ENCODE measurements around the gene DNAH7. TPM values are rescaled to one million over a fixed set of nuclear protein-coding genes. Genes with fewer than 3 reads are reported as not detected.

The DNAH7 gene
- total and polyA plus RNA-seq, 2 experiments from 2014 or later = 0.35 to 1.1 TPM

GRCh38 chr2:196018037-196018436, 50.6 kb downstream of the DNAH7 start:
- Histone ChIP-seq H3F3A (replicated peaks; ENCODE audit: low read depth) (no peaks in the 10 kb centered on the region), H3K4me1 (ENCODE audit: insufficient read depth) (no peaks in the 10 kb centered on the region), H3K9me2 (ENCODE audit: insufficient read depth) (no peaks in the 10 kb centered on the region), H3K36me3 (ENCODE audit: insufficient read depth) (no peaks in the 10 kb centered on the region), H4K20me1 (replicated peaks; ENCODE audit: insufficient read depth) (no peaks in the 10 kb centered on the region), H3K79me2 (replicated peaks; ENCODE audit: insufficient read depth) (no peaks in the 10 kb centered on the region), H3K27ac (ENCODE audit: low read depth) (no peak overlapping the region), H3K4me3 (no peak overlapping the region), H3K27me3 (ENCODE audit: insufficient read depth) (no peaks in the 10 kb centered on the region), H3K4me2 (no peak overlapping the region), H2AFZ (no peak overlapping the region)
- Mint-ChIP-seq H3K27me3 (ENCODE audit: insufficient read depth, low read depth, poor library complexity) (no peaks in the 10 kb centered on the region), H3K9me3 (no peaks in the 10 kb centered on the region), H3K4me3 (no peak overlapping the region), H3K27ac (no peak overlapping the region), H3K4me1 (no peaks in the 10 kb centered on the region), H3K36me3 (ENCODE audit: low read depth) (no peaks in the 10 kb centered on the region)
- DNase-seq (ENCODE audit: low spot score) (no peak), ATAC-seq (no peak)
- no peak for TF ChIP-seq ZNF331 (CRISPR knock-in tag; IDR thresholded peaks at IDR 0.05; ENCODE audit: low read depth)
- no peak for TF ChIP-seq NANOG (IDR thresholded peaks at IDR 0.05; ENCODE audit: borderline replicate concordance)
- no peak for TF ChIP-seq ZNF114 (CRISPR knock-in tag; IDR thresholded peaks at IDR 0.05)
- TF ChIP-seq, protein P1, sequence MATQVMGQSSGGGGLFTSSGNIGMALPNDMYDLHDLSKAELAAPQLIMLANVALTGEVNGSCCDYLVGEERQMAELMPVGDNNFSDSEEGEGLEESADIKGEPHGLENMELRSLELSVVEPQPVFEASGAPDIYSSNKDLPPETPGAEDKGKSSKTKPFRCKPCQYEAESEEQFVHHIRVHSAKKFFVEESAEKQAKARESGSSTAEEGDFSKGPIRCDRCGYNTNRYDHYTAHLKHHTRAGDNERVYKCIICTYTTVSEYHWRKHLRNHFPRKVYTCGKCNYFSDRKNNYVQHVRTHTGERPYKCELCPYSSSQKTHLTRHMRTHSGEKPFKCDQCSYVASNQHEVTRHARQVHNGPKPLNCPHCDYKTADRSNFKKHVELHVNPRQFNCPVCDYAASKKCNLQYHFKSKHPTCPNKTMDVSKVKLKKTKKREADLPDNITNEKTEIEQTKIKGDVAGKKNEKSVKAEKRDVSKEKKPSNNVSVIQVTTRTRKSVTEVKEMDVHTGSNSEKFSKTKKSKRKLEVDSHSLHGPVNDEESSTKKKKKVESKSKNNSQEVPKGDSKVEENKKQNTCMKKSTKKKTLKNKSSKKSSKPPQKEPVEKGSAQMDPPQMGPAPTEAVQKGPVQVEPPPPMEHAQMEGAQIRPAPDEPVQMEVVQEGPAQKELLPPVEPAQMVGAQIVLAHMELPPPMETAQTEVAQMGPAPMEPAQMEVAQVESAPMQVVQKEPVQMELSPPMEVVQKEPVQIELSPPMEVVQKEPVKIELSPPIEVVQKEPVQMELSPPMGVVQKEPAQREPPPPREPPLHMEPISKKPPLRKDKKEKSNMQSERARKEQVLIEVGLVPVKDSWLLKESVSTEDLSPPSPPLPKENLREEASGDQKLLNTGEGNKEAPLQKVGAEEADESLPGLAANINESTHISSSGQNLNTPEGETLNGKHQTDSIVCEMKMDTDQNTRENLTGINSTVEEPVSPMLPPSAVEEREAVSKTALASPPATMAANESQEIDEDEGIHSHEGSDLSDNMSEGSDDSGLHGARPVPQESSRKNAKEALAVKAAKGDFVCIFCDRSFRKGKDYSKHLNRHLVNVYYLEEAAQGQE (IDR thresholded peaks at IDR 0.05; ENCODE audit: unreplicated experiment) = no peak
- TF ChIP-seq ETS1 (IDR thresholded peaks at IDR 0.05) = no peak
- no peak for TF ChIP-seq POLR2AphosphoS5 (IDR thresholded peaks at IDR 0.05; ENCODE audit: low read depth)
- no peak for TF ChIP-seq CREB1 (CRISPR knock-in tag; IDR thresholded peaks at IDR 0.05; ENCODE audit: low read depth)
- no peak for TF ChIP-seq JUNB (IDR thresholded peaks at IDR 0.05; ENCODE audit: unreplicated experiment)
- no peak for TF ChIP-seq EZH2phosphoT487 (IDR thresholded peaks at IDR 0.05; ENCODE audit: unreplicated experiment)
- TF ChIP-seq, protein P2, sequence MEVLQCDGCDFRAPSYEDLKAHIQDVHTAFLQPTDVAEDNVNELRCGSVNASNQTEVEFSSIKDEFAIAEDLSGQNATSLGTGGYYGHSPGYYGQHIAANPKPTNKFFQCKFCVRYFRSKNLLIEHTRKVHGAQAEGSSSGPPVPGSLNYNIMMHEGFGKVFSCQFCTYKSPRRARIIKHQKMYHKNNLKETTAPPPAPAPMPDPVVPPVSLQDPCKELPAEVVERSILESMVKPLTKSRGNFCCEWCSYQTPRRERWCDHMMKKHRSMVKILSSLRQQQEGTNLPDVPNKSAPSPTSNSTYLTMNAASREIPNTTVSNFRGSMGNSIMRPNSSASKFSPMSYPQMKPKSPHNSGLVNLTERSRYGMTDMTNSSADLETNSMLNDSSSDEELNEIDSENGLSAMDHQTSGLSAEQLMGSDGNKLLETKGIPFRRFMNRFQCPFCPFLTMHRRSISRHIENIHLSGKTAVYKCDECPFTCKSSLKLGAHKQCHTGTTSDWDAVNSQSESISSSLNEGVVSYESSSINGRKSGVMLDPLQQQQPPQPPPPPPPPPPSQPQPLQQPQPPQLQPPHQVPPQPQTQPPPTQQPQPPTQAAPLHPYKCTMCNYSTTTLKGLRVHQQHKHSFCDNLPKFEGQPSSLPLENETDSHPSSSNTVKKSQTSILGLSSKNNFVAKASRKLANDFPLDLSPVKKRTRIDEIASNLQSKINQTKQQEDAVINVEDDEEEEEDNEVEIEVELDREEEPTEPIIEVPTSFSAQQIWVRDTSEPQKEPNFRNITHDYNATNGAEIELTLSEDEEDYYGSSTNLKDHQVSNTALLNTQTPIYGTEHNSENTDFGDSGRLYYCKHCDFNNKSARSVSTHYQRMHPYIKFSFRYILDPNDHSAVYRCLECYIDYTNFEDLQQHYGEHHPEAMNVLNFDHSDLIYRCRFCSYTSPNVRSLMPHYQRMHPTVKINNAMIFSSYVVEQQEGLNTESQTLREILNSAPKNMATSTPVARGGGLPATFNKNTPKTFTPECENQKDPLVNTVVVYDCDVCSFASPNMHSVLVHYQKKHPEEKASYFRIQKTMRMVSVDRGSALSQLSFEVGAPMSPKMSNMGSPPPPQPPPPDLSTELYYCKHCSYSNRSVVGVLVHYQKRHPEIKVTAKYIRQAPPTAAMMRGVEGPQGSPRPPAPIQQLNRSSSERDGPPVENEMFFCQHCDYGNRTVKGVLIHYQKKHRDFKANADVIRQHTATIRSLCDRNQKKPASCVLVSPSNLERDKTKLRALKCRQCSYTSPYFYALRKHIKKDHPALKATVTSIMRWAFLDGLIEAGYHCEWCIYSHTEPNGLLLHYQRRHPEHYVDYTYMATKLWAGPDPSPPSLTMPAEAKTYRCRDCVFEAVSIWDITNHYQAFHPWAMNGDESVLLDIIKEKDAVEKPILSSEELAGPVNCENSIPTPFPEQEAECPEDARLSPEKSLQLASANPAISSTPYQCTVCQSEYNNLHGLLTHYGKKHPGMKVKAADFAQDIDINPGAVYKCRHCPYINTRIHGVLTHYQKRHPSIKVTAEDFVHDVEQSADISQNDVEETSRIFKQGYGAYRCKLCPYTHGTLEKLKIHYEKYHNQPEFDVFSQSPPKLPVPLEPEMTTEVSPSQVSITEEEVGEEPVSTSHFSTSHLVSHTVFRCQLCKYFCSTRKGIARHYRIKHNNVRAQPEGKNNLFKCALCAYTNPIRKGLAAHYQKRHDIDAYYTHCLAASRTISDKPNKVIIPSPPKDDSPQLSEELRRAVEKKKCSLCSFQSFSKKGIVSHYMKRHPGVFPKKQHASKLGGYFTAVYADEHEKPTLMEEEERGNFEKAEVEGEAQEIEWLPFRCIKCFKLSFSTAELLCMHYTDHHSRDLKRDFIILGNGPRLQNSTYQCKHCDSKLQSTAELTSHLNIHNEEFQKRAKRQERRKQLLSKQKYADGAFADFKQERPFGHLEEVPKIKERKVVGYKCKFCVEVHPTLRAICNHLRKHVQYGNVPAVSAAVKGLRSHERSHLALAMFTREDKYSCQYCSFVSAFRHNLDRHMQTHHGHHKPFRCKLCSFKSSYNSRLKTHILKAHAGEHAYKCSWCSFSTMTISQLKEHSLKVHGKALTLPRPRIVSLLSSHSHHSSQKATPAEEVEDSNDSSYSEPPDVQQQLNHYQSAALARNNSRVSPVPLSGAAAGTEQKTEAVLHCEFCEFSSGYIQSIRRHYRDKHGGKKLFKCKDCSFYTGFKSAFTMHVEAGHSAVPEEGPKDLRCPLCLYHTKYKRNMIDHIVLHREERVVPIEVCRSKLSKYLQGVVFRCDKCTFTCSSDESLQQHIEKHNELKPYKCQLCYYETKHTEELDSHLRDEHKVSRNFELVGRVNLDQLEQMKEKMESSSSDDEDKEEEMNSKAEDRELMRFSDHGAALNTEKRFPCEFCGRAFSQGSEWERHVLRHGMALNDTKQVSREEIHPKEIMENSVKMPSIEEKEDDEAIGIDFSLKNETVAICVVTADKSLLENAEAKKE (CRISPR knock-in tag; IDR thresholded peaks at IDR 0.05) = no peak
- TF ChIP-seq, protein P3, sequence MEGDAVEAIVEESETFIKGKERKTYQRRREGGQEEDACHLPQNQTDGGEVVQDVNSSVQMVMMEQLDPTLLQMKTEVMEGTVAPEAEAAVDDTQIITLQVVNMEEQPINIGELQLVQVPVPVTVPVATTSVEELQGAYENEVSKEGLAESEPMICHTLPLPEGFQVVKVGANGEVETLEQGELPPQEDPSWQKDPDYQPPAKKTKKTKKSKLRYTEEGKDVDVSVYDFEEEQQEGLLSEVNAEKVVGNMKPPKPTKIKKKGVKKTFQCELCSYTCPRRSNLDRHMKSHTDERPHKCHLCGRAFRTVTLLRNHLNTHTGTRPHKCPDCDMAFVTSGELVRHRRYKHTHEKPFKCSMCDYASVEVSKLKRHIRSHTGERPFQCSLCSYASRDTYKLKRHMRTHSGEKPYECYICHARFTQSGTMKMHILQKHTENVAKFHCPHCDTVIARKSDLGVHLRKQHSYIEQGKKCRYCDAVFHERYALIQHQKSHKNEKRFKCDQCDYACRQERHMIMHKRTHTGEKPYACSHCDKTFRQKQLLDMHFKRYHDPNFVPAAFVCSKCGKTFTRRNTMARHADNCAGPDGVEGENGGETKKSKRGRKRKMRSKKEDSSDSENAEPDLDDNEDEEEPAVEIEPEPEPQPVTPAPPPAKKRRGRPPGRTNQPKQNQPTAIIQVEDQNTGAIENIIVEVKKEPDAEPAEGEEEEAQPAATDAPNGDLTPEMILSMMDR (conservative IDR thresholded peaks at IDR 0.05; ENCODE audit: low read depth in 2 of 2) = no peak
- TF ChIP-seq EZH2 (IDR thresholded peaks at IDR 0.05; ENCODE audit: low read depth, unreplicated experiment) = no peak
- TF ChIP-seq STAT1 (IDR thresholded peaks at IDR 0.05; ENCODE audit: unreplicated experiment) = no peak
